ENCODE results near the gene PTPN6. TPM values are rescaled to one million over a fixed set of nuclear protein-coding genes. Genes with fewer than 3 reads are reported as not detected.

Gene PTPN6
- total and polyA plus RNA-seq, 10 of the 15 experiments (the other 5 are each of a cell fraction or from before 2014, with no cell fraction given), result 229 to 457 (median 370) TPM

GRCh38 chr12:7004287-7004803, 53.2 kb downstream of the PTPN6 start:
- ChIA-PET POLR2A (interaction anchor here (2.0 kb wide), 1 partner anchor 13 kb away, joined by 10 read pairs; the partner anchor contains the start of gene LPCAT3), SMC1A (ENCODE audit: uncharacterized antibody, unreplicated experiment) (interaction anchor here (1.3 to 2.3 kb wide), 2 partner anchors 10 to 20 kb away, joined by 5 to 7 read pairs; no protein-coding TSS in a partner anchor), RAD21 (ENCODE audit: unreplicated experiment) (no interaction called here), CTCF (interaction anchor here (0.7 to 2.2 kb wide), 3 partner anchors 11 to 108 kb away, joined by 3 to 7 read pairs (median 4); partner anchors contain the start of gene LPCAT3)
- TSS peak; percentile 26 for BruUV-seq (replicated peaks)
- H3K9me3 ChIP-seq (replicated peaks; ENCODE audit: control insufficient read depth, insufficient read depth, low read length), result no peaks in the 10 kb centered on the region
- no peaks in the 10 kb centered on the region for H3K79me2 ChIP-seq (ENCODE audit: control insufficient read depth, insufficient read depth, low read length)
- FAIRE-seq, result no peak
- in situ Hi-C loops (cut with MboI) (no loop called here), intact Hi-C loops (cut with micrococcal nuclease; ENCODE audit: unreplicated experiment) (no loop called here)
- no peak overlapping the region for H2AFZ ChIP-seq (ENCODE audit: control insufficient read depth, low read depth, low read length)
- peaks cover 0 to 16% of the 10 kb centered on the region in 2 experiments; a peak in 2 of 4 replicates for H3K36me3 ChIP-seq (ENCODE audit: control insufficient read depth in 2 of 2, insufficient read depth in 2 of 2, low read length in 1 of 2)
- 50% methylated on average over 2 of the region's 2 CpGs for WGBS (ENCODE audit: insufficient coverage, insufficient replicate concordance, low lambda C conversion rate, missing lambda C conversion rate)
- no peak for ATAC-seq
- no peak overlapping the region for H3K27ac ChIP-seq (ENCODE audit: control insufficient read depth, insufficient read depth)
- no peak for DNase-seq (ENCODE audit: low read depth, low spot score)
- no peaks in the 10 kb centered on the region for H4K20me1 ChIP-seq (ENCODE audit: control insufficient read depth, insufficient read depth)
- H3K4me1 ChIP-seq (ENCODE audit: control insufficient read depth, insufficient read depth, low read length), result no peaks in the 10 kb centered on the region
- no peak overlapping the region for H3K4me2 ChIP-seq (ENCODE audit: control insufficient read depth, insufficient read depth)
- H3K4me3 ChIP-seq, result no peak overlapping the region
- H3K27me3 ChIP-seq (replicated peaks in 1 of 2; ENCODE audit: control insufficient read depth in 2 of 2, insufficient read depth in 2 of 2, low read length in 1 of 2), result no peaks in the 10 kb centered on the region
- H3K9ac ChIP-seq (ENCODE audit: control insufficient read depth, insufficient read depth, low read length), result no peak overlapping the region
- no peak for TF ChIP-seq ATF2 (IDR thresholded peaks at IDR 0.05; ENCODE audit: low read length)
- no peak for TF ChIP-seq TBL1XR1 (IDR thresholded peaks at IDR 0.05; ENCODE audit: low read depth, low read length)
- TF ChIP-seq TCF12 (IDR thresholded peaks at IDR 0.05; ENCODE audit: low read depth, low read length), result no peak
- no peak for TF ChIP-seq ZNF592 (IDR thresholded peaks at IDR 0.05)
- TF ChIP-seq BCL3 (IDR thresholded peaks at IDR 0.05; ENCODE audit: borderline replicate concordance, insufficient read depth, low read depth, low read length, poor library complexity, severe bottlenecking), result no peak
- TF ChIP-seq NBN (IDR thresholded peaks at IDR 0.05), result no peak
- TF ChIP-seq PAX5 (IDR thresholded peaks at IDR 0.05; ENCODE audit: borderline replicate concordance, low read depth, low read length), result no peak
- no peak for TF ChIP-seq MLLT1 (IDR thresholded peaks at IDR 0.05)
- no peak for TF ChIP-seq MYC (IDR thresholded peaks at IDR 0.05; ENCODE audit: insufficient read depth, insufficient read length, insufficient replicate concordance, low read length, severe bottlenecking)
- TF ChIP-seq BRCA1 (IDR thresholded peaks at IDR 0.05; ENCODE audit: low read depth, low read length), result no peak
- TF ChIP-seq CEBPB (IDR thresholded peaks at IDR 0.05; ENCODE audit: borderline replicate concordance in 1 of 2, low read depth in 2 of 2, low read length in 2 of 2), result no peak
- TF ChIP-seq CHD2 (IDR thresholded peaks at IDR 0.05; ENCODE audit: borderline replicate concordance, low read depth, low read length), result no peak
- TF ChIP-seq STAT1 (conservative IDR thresholded peaks at IDR 0.05), result no peak
- TF ChIP-seq BCL11A (IDR thresholded peaks at IDR 0.05; ENCODE audit: low read depth, low read length), result no peak
- TF ChIP-seq RAD21 (IDR thresholded peaks at IDR 0.05; ENCODE audit: insufficient read depth, low read depth, low read length), result no peak
- TF ChIP-seq SMAD1 (IDR thresholded peaks at IDR 0.05; ENCODE audit: low read depth, partially characterized antibody), result no peak

Data from GM12878 (cell line).